ENCODE measurements around the gene SFSWAP. TPM values are rescaled to one million over a fixed set of nuclear protein-coding genes. Genes with fewer than 3 reads are reported as not detected.
A peak's percentile ranks its signal among the peaks of the same experiment; 100 is the strongest.

Gene SFSWAP
- polyA plus RNA-seq, 3 donors = 7.3 to 33.0 (median 10.7) TPM

- H2AFZ ChIP-seq (ENCODE audit: insufficient read depth, low read depth, low read length, poor library complexity, severe bottlenecking) = no peak overlapping the region
- no peak overlapping the region for H3K4me3 ChIP-seq (replicated peaks in 1 of 3; ENCODE audit: low read depth in 2 of 3, low read length in 3 of 3)
- H3K36me3 Mint-ChIP-seq = peaks cover 68 to 98% of the 10 kb centered on the region in 2 donors
- no peaks in the 10 kb centered on the region for H3K4me1 Mint-ChIP-seq
- no peaks in the 10 kb centered on the region for H3K27me3 ChIP-seq (ENCODE audit: control insufficient read depth in 2 of 2, insufficient read depth in 2 of 2, low read length in 2 of 2)
- H3K27ac ChIP-seq (ENCODE audit: low read depth in 1 of 2, low read length in 2 of 2) = no peak overlapping the region
- DNase-seq = no peak
- intact Hi-C loops (cut with micrococcal nuclease) = no loop called here
- no peaks in the 10 kb centered on the region for H3K4me1 ChIP-seq (ENCODE audit: control insufficient read depth in 1 of 2, insufficient read depth in 2 of 2, low read length in 2 of 2)
- peaks cover 0 to 2% (median 0%) of the 10 kb centered on the region in 7 donors for H3K9me3 Mint-ChIP-seq
- no peak for TF ChIP-seq CTCF (IDR thresholded peaks at IDR 0.05)
- H3K4me2 ChIP-seq (replicated peaks; ENCODE audit: extremely low read depth, low read length, poor library complexity, severe bottlenecking) = no peak overlapping the region
- H4K20me1 ChIP-seq (ENCODE audit: insufficient read depth, low read length) = no peaks in the 10 kb centered on the region
- H3K27ac Mint-ChIP-seq = no peak overlapping the region
- 98% methylated on average over 29 of the region's 29 CpGs for WGBS (ENCODE audit: insufficient coverage)
- H3K36me3 ChIP-seq (replicated peaks in 1 of 2; ENCODE audit: control insufficient read depth in 1 of 2, insufficient read depth in 2 of 2, low read length in 2 of 2) = peaks cover 67 to 93% of the 10 kb centered on the region in 2 donors
- no peak overlapping the region for H3K9ac ChIP-seq (ENCODE audit: insufficient read depth, low read length, poor library complexity, severe bottlenecking)
- no peaks in the 10 kb centered on the region for H3K9me3 ChIP-seq (replicated peaks in 1 of 2; ENCODE audit: control insufficient read depth in 1 of 2, insufficient read depth in 1 of 2, low read length in 2 of 2)
- no peak overlapping the region for H3K4me3 Mint-ChIP-seq
- H3K27me3 Mint-ChIP-seq (ENCODE audit: low read depth in 3 of 3) = peaks cover 0 to 2% (median 0%) of the 10 kb centered on the region in 3 donors
- no peaks in the 10 kb centered on the region for H3K79me2 ChIP-seq (ENCODE audit: insufficient read depth, low read length)
Measured at GRCh38 chr12:131845121-131845520, 134.2 kb downstream of the SFSWAP start.

- WGBS (ENCODE audit: insufficient coverage) = 98% methylated on average over 8 of the region's 10 CpGs
Measured at GRCh38 chr12:131847456-131847855, 136.6 kb downstream of the SFSWAP start.

More at GRCh38 chr12:131847456-131847855, 136.6 kb downstream of the SFSWAP start:
- DNase-seq = no peak
- peaks cover 2% of the 10 kb centered on the region in 3 donors for H3K27me3 Mint-ChIP-seq (ENCODE audit: low read depth in 3 of 3)
- H3K27ac Mint-ChIP-seq = peak overlapping the region in 1 of 7 donors; percentile 59
- Histone ChIP-seq H3K79me2 (ENCODE audit: insufficient read depth, low read length) (no peaks in the 10 kb centered on the region), H3K4me2 (replicated peaks; ENCODE audit: extremely low read depth, low read length, poor library complexity, severe bottlenecking) (no peak overlapping the region), H3K4me1 (ENCODE audit: control insufficient read depth in 1 of 2, insufficient read depth in 2 of 2, low read length in 2 of 2) (peaks cover 8 to 11% of the 10 kb centered on the region in 2 donors), H3K4me3 (replicated peaks in 1 of 3; ENCODE audit: low read depth in 2 of 3, low read length in 3 of 3) (no peak overlapping the region), H4K20me1 (ENCODE audit: insufficient read depth, low read length) (peaks cover 3% of the 10 kb centered on the region), H3K27ac (ENCODE audit: low read depth in 1 of 2, low read length in 2 of 2) (no peak overlapping the region), H3K36me3 (replicated peaks in 1 of 2; ENCODE audit: control insufficient read depth in 1 of 2, insufficient read depth in 2 of 2, low read length in 2 of 2) (peaks cover 54 to 81% of the 10 kb centered on the region in 2 donors), H2AFZ (ENCODE audit: insufficient read depth, low read depth, low read length, poor library complexity, severe bottlenecking) (no peak overlapping the region), H3K9me3 (replicated peaks in 1 of 2; ENCODE audit: control insufficient read depth in 1 of 2, insufficient read depth in 1 of 2, low read length in 2 of 2) (no peaks in the 10 kb centered on the region), H3K9ac (ENCODE audit: insufficient read depth, low read length, poor library complexity, severe bottlenecking) (no peak overlapping the region), H3K27me3 (ENCODE audit: control insufficient read depth in 2 of 2, insufficient read depth in 2 of 2, low read length in 2 of 2) (no peaks in the 10 kb centered on the region)
- peak overlapping the region in 1 of 2 donors; percentile 24 for H3K4me3 Mint-ChIP-seq
- intact Hi-C loops (cut with micrococcal nuclease) = no loop called here
- peaks cover 56 to 91% of the 10 kb centered on the region in 2 donors for H3K36me3 Mint-ChIP-seq
- no peak for TF ChIP-seq CTCF (IDR thresholded peaks at IDR 0.05)
- peaks cover 8% of the 10 kb centered on the region for H3K4me1 Mint-ChIP-seq
- peaks cover 0 to 2% (median 0%) of the 10 kb centered on the region in 7 donors for H3K9me3 Mint-ChIP-seq

Measured in CD14-positive monocyte (primary cell).